Breast epithelium (tissue), 3 donors: Measurements from ENCODE around the gene SMAD6.

ENCODE experiments used
- CTCF ChIP-seq, 3 donors: fragments of 450-650 bp; IDR thresholded peaks; one replicate each; pipeline ENCODE4 v1.5.1; 2016 to 2017; ENCODE audit warnings: antibody characterized with exemption in 3 of 3, mild to moderate bottlenecking in 3 of 3, moderate library complexity in 3 of 3
- POLR2A ChIP-seq: fragments of 450-650 bp; IDR thresholded peaks from one replicate; pipeline ENCODE4 v1.6.1; 2016; ENCODE audit warnings: antibody characterized with exemption, mild to moderate bottlenecking, moderate library complexity

GRCh38 chr15:66761726-66762595 lies 59.9 kb downstream of the SMAD6 start:
- no peak for TF ChIP-seq CTCF (IDR thresholded peaks at IDR 0.05)
- TF ChIP-seq POLR2A, result no peak
